GM23338 (cell line): ENCODE results near the gene PRKCH. TPM values are rescaled to one million over a fixed set of nuclear protein-coding genes. Genes with fewer than 3 reads are reported as not detected.

Experiments
- ATAC-seq: fragments of 200-7000 bp; cut with Tn5 transposase; 3 replicates; pipeline ENCODE4 v1.9.1; 2020
- DNase-seq: peaks from one replicate; pipeline ENCODE4 v3.0.0-alpha.2; 2015; ENCODE audit warnings: low spot score
- H2AFZ ChIP-seq: fragments of 200-600 bp; sonication (generic); 2 replicates; pipeline ENCODE4 v1.8.0; 2016; ENCODE audit warnings: antibody characterized with exemption, mild to moderate bottlenecking, moderate library complexity
- H3F3A ChIP-seq: fragments of 200-600 bp; sonication (generic); replicated peaks from 2 replicates; pipeline ENCODE4 v1.8.0; 2017; ENCODE audit warnings: antibody characterized with exemption, mixed run types, low read depth
- H3K27ac ChIP-seq: fragments of 200-600 bp; sonication (generic); 2 replicates; pipeline ENCODE4 v1.6.1; 2016; ENCODE audit warnings: low read depth
- H3K27me3 ChIP-seq: fragments of 200-600 bp; sonication (generic); 2 replicates; pipeline ENCODE4 v1.8.0; 2016; ENCODE audit warnings: mild to moderate bottlenecking, mixed run types, moderate library complexity; ENCODE audit not compliant: insufficient read depth
- H3K36me3 ChIP-seq: fragments of 200-600 bp; sonication (generic); 2 replicates; pipeline ENCODE4 v1.8.0; 2016; ENCODE audit warnings: mild to moderate bottlenecking; ENCODE audit not compliant: insufficient read depth
- H3K4me1 ChIP-seq: fragments of 200-600 bp; sonication (generic); 2 replicates; pipeline ENCODE4 v1.8.0; 2016; ENCODE audit warnings: mild to moderate bottlenecking, moderate library complexity; ENCODE audit not compliant: insufficient read depth
- H3K4me2 ChIP-seq: fragments of 200-600 bp; sonication (generic); 2 replicates; pipeline ENCODE4 v1.7.1; 2017; ENCODE audit warnings: mixed run types
- H3K4me3 ChIP-seq: fragments of 200-600 bp; sonication (generic); 2 replicates; pipeline ENCODE4 v1.6.1; 2016; ENCODE audit warnings: mixed run types
- H3K79me2 ChIP-seq: fragments of 200-600 bp; sonication (generic); replicated peaks from 2 replicates; pipeline ENCODE4 v1.8.0; 2017; ENCODE audit warnings: mild to moderate bottlenecking; ENCODE audit not compliant: insufficient read depth
- H3K9me2 ChIP-seq: fragments of 200-600 bp; sonication (generic); 2 replicates; pipeline ENCODE4 v1.8.0; 2017; ENCODE audit not compliant: insufficient read depth
- H4K20me1 ChIP-seq: fragments of 200-600 bp; sonication (generic); replicated peaks from 2 replicates; pipeline ENCODE4 v1.8.0; 2017; ENCODE audit warnings: mild to moderate bottlenecking; ENCODE audit not compliant: insufficient read depth
- H3K27ac Mint-ChIP-seq: 2 replicates; pipeline ENCODE4 v1.8.0; 2020; ENCODE audit warnings: inconsistent platforms, mild to moderate bottlenecking, moderate library complexity, mixed read lengths
- H3K27me3 Mint-ChIP-seq: 3 replicates; pipeline ENCODE4 v1.8.0; 2022; ENCODE audit warnings: low read depth, mild to moderate bottlenecking, moderate library complexity, mixed read lengths, inconsistent platforms; ENCODE audit not compliant: insufficient read depth, poor library complexity
- H3K36me3 Mint-ChIP-seq: 3 replicates; pipeline ENCODE4 v1.8.0; 2021; ENCODE audit warnings: low read depth, mild to moderate bottlenecking, inconsistent platforms, moderate library complexity, mixed read lengths
- H3K4me1 Mint-ChIP-seq: 3 replicates; pipeline ENCODE4 v1.8.0; 2020; ENCODE audit warnings: mild to moderate bottlenecking, inconsistent platforms, mixed read lengths
- H3K4me3 Mint-ChIP-seq: 3 replicates; pipeline ENCODE4 v1.8.0; 2021; ENCODE audit warnings: moderate library complexity, mild to moderate bottlenecking, inconsistent platforms, mixed read lengths
- H3K9me3 Mint-ChIP-seq: 3 replicates; pipeline ENCODE4 v1.8.0; 2020; ENCODE audit warnings: moderate library complexity, mild to moderate bottlenecking, inconsistent platforms, mixed read lengths
- CREB1 ChIP-seq: fragments of 250-450 bp; sonication (Bioruptor Pico); IDR thresholded peaks from 2 replicates; pipeline ENCODE4 v1.5.0; 2020; ENCODE audit warnings: low read depth, mild to moderate bottlenecking, moderate library complexity
- CTCF ChIP-seq, 2 experiments: fragments of 200-600 bp in 1 of 2; sonication (generic) in 1 of 2; conservative IDR thresholded peaks; 2 replicates each; pipeline versions ENCODE4 v1.5.1 to v1.6.1; 2016 to 2017; ENCODE audit warnings: antibody characterized with exemption in 2 of 2, low read depth in 2 of 2, mild to moderate bottlenecking in 2 of 2, moderate library complexity in 1 of 2
- EZH2 ChIP-seq: fragments of 200-600 bp; sonication (generic); IDR thresholded peaks from one replicate; pipeline ENCODE4 v1.8.0; 2017; ENCODE audit warnings: antibody characterized with exemption, mild to moderate bottlenecking, low read depth; ENCODE audit not compliant: unreplicated experiment
- EZH2phosphoT487 ChIP-seq: fragments of 200-600 bp; sonication (generic); IDR thresholded peaks from one replicate; pipeline ENCODE4 v1.8.1; 2018; ENCODE audit warnings: antibody characterized with exemption; ENCODE audit not compliant: unreplicated experiment
- JUNB ChIP-seq: IDR thresholded peaks from one replicate; pipeline ENCODE4 v1.6.1; 2016; ENCODE audit warnings: antibody characterized with exemption; ENCODE audit not compliant: unreplicated experiment
- POLR2AphosphoS5 ChIP-seq: IDR thresholded peaks from 2 replicates; pipeline ENCODE4 v1.6.1; 2016; ENCODE audit warnings: antibody characterized with exemption, low read depth
- REST ChIP-seq: IDR thresholded peaks from one replicate; pipeline ENCODE4 v1.6.1; 2018; ENCODE audit warnings: antibody characterized with exemption; ENCODE audit not compliant: unreplicated experiment
- STAT1 ChIP-seq: IDR thresholded peaks from one replicate; pipeline ENCODE4 v1.6.1; 2016; ENCODE audit warnings: antibody characterized with exemption; ENCODE audit not compliant: unreplicated experiment
- ZNF114 ChIP-seq: fragments of 250-450 bp; sonication (Bioruptor Pico); IDR thresholded peaks from 2 replicates; pipeline ENCODE4 v1.5.0; 2020; ENCODE audit warnings: mild to moderate bottlenecking, moderate library complexity
- ZNF331 ChIP-seq: fragments of 250-450 bp; sonication (Bioruptor Pico); IDR thresholded peaks from 2 replicates; pipeline ENCODE4 v1.5.0; 2020; ENCODE audit warnings: low read depth, mild to moderate bottlenecking, moderate library complexity
- polyA plus RNA-seq: library from polyadenylated mRNA; unstranded; fragments of >200 nt; fragmentation: Nextera tagmentation; extraction: Ambion mirVana; gene quantifications from 2 replicates; pipeline ENCODE4 v1.2.1, GENCODE V29; 2016
- total RNA-seq: library from RNA; depleted of rRNA; stranded (reverse); fragments of >200 nt; shearing (Covaris generic); gene quantifications from 2 replicates; pipeline ENCODE4 v1.2.3, GENCODE V29; 2014

PRKCH gene
- total and polyA plus RNA-seq, 2 experiments from 2014 or later = 5.4 to 10.1 TPM

GRCh38 chr14:61569308-61569707 lies 247.9 kb downstream of the PRKCH start:
- Histone ChIP-seq H3K27ac (no peak overlapping the region), H3F3A (0 out of 2 replicates have a peak, but pooled peaks cover 9% of the 10 kb centered on the region), H3K36me3 (no peaks in the 10 kb centered on the region; the same call in 1 of the 2 replicates), H3K4me1 (peaks cover 22% of the 10 kb centered on the region), H4K20me1 (no peaks in the 10 kb centered on the region), H3K79me2 (no peaks in the 10 kb centered on the region), H3K4me2 (peak overlapping the region; percentile 92), H2AFZ (peak overlapping the region; percentile 98), H3K27me3 (peaks cover 10% of the 10 kb centered on the region), H3K9me2 (no peaks in the 10 kb centered on the region), H3K4me3 (0 out of 2 replicates have a peak overlapping the region, but pooled peaks have one; percentile 65)
- no peak for TF ChIP-seq EZH2
- TF ChIP-seq POLR2AphosphoS5 = no peak
- TF ChIP-seq EZH2phosphoT487 = no peak
- TF ChIP-seq REST = no peak
- no peak for TF ChIP-seq ZNF331 (CRISPR knock-in tag)
- no peak for TF ChIP-seq JUNB
- no peak for TF ChIP-seq CTCF (conservative IDR thresholded peaks at IDR 0.05; ENCODE audit: low read depth in 2 of 2)
- TF ChIP-seq CREB1 (CRISPR knock-in tag) = no peak
- no peaks in the 10 kb centered on the region for H3K9me3 Mint-ChIP-seq
- ATAC-seq (no peak), DNase-seq (no peak)
- peak overlapping the region; percentile 53 for H3K4me3 Mint-ChIP-seq
- H3K36me3 Mint-ChIP-seq = no peaks in the 10 kb centered on the region
- H3K27ac Mint-ChIP-seq = no peak overlapping the region
- H3K4me1 Mint-ChIP-seq = peaks cover 29% of the 10 kb centered on the region
- peaks cover 17% of the 10 kb centered on the region for H3K27me3 Mint-ChIP-seq

GRCh38 chr14:61569812-61570548 lies 248.6 kb downstream of the PRKCH start:
- no peak overlapping the region; the same call in 2 of the 3 replicates for H3K4me3 Mint-ChIP-seq
- peaks cover 13% of the 10 kb centered on the region for H3K27me3 Mint-ChIP-seq
- peaks cover 26% of the 10 kb centered on the region for H3K4me1 Mint-ChIP-seq
- no peaks in the 10 kb centered on the region for H3K9me2 ChIP-seq
- H3K4me2 ChIP-seq = 0 out of 2 replicates have a peak overlapping the region, but pooled peaks have one; percentile 92
- peak overlapping the region; percentile 98 for H2AFZ ChIP-seq
- H3K36me3 ChIP-seq = no peaks in the 10 kb centered on the region; the same call in 1 of the 2 replicates
- DNase-seq (no peak), ATAC-seq (no peak)
- no peaks in the 10 kb centered on the region for H3K9me3 Mint-ChIP-seq
- peaks cover 22% of the 10 kb centered on the region for H3K4me1 ChIP-seq
- H3K79me2 ChIP-seq = no peaks in the 10 kb centered on the region
- H3K27ac Mint-ChIP-seq = no peak overlapping the region
- no peaks in the 10 kb centered on the region for H3K36me3 Mint-ChIP-seq
- H4K20me1 ChIP-seq = no peaks in the 10 kb centered on the region
- no peak overlapping the region for H3K4me3 ChIP-seq
- no peak overlapping the region for H3K27ac ChIP-seq
- peaks cover 10% of the 10 kb centered on the region for H3K27me3 ChIP-seq
- H3F3A ChIP-seq = 0 out of 2 replicates have a peak, but pooled peaks cover 9% of the 10 kb centered on the region
- TF ChIP-seq EZH2phosphoT487 = no peak
- no peak for TF ChIP-seq ZNF331 (CRISPR knock-in tag)
- no peak for TF ChIP-seq CREB1 (CRISPR knock-in tag)
- no peak for TF ChIP-seq ZNF114
- TF ChIP-seq STAT1 = no peak
- TF ChIP-seq POLR2AphosphoS5 = no peak
- no peak for TF ChIP-seq EZH2
